NOMO-1 (cell line): ENCODE results near the gene PRKAR2B.
"Not testable (repeated sequence)": the region's sequence is repeated elsewhere in the genome, so short reads cannot be mapped to it uniquely, and the experiment has no call there.

Source experiments
- DNase-seq, 2 experiments: peaks; one replicate each; lab custom pipeline; 2025; ENCODE audit not compliant: unreplicated experiment in 2 of 2; lab: John Stamatoyannopoulos, UW

PRKAR2B gene

DNA sequence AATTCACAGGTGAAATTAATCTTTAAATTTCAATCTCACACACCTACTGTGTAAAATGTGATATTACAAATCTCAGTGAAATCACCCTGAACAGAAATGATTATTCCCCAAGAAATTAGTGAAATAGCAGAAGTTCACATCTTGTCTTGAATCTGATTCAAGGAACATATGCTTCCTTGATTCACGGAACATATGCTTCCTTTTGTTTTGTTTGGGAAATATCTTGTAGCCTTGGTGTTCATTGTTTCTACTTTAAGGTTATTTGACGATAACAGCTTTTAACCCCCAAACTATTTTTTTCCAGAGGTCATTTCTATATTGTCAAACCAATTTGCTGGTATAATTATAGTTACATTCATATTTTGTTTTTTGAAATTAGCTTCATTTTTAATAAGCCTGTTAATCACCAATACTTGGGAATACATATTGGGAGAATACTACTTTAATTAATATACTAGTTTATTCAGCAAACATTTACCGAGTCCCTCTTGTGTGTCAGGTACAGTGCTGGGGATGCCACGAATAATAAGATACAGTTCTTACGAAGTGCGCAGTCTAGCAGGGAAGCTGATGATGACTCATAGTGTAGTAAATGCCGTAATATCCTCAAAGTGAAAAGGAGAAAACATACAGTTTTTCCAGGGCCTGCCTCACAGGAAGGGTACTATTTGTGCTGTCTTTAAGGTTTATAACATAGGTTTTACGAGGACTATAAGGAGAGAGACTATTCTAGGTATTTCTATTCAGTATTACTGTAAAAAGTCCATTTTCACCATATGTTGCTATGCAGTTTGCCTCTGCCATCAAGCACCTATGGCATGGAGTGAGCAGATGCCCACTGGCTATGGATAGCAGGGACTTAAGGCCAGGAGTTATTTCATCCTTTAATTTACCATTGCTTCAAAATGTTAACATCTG is 32.5 kb downstream of the PRKAR2B start:
- DNase-seq = peak in 1 of 2 experiments; percentile 12

DNA sequence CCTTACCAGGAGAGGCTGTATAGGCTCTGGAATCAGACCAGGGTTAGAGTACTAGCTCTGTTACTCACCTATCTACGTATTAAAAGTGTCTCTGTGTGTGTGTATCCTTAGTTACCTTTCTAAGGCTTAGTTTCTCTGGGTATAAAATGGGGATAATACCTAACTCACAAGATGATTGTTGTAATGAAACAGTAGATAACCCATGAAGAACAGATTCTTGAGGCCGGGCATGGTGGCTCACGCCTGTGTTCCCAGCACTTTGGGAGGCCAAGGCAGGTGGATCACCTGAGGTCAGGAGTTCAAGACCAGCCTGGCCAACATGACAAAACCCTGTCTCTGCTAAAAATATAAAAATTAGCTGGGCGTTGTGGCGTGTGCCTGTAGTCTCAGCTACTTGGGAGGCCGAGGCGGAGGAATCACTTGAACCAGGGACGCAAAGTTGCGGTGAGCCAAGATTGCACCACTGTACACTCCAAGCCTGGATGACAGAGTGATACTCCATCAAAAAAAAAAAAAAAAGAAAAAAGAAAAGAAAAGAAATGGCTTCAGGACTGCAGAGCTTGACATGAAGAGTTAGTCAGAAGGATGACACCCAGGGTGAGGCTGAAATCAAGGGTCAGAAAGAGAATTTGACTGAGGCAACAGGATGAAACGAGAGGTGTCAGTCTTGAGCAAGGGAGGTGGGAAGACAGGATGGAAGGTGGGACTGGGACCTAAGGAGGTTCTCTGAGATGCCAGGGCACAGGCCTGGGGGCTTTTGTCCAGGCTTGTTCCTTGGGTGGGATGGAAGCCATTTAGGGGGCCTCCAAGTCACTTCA is 33.4 kb downstream of the PRKAR2B start:
- DNase-seq = no peak

DNA sequence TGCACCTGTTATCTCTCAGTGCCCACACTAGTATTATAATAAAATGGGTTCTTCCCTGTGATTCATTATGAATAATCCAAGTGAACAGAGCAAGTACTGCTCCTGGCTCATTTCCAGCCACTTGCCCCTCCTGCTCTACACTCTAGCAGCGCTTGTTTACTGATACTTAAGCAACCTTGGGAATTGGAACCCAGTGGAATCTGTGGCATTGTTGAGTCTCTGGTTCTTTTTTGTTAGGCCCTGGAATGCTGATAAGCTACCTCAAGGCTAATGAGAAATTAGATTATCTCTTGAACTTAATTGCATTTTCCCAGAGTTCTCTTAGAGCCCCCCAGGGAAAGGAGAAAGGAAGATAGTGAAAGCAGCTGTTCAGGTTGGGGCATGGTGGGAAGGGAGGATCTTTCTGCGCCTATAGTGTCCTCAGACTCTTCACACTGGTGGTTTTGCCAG is 34.0 kb downstream of the PRKAR2B start:
- no peak for DNase-seq

DNA sequence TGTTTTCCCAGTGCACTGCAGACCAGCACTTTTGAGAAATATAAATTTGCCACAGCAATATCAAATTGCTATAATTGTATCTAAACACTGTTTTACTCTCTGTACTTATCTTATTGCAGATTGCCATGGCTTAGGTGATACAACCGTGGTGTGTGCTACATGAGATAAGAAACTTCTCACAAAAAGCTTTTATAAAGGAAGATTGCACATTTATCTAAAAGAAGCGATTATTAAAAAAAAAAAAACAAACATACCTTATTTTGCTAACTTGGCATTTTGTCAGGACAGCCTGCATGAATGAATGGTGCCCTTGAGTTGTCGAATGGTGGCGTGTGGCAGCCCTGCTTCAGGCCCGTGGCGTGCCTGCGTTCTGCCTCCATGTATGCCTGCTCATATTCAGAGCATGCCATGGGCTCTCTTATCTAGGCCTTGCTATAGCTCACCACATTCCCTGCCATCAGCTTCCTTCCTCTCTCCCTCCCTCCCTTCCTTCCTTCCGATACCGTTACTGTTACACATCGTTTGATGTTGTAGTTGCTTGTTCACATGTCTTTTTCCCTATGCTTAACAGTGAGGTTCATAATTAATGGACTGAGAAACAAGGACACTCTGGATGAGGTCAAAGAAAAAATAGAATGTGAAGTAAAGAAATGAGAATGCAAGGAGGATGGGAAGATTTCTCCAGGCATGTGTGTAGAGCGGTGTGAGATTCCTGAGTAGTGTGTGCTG is 34.9 kb downstream of the PRKAR2B start:
- no peak for DNase-seq

DNA sequence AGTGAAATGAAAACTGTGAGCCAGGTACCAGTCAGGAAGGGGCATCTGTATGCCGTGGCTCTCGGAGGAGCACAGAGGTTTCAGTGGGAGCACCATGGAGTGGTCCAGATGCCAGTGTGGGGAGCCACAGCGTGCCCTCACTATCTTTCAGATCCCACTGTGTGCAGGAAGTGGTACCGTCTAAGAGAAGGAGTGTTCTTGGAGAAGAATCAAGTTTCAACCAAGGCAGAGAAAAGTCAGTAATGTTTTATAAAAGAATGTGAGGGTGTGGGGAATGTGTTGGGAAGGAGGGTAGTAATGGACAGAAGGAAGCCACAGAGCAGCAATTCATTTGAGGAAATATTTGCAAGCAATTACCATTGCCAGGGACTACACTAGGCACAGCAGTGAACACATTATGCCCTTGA is 35.6 kb downstream of the PRKAR2B start:
- no peak for DNase-seq

DNA sequence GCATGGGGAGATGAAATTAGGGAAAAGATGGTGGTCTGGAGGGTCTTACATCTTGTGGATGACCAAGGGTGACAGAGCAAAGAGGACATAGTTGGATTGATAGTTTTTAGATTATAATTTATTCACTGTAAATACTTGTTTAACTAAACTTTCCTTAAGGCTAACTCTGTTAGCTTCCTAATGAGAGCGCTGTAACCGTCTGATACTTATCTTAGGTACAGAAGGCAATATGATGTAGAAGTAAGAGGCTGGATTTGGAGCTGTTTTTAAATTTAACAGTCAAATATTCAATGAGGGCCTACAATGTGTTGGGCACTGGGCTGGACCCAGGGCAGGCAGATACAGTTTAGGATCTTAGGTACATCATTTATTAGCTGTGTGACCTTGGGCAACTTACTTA is 36.0 kb downstream of the PRKAR2B start:
- DNase-seq = no peak

DNA sequence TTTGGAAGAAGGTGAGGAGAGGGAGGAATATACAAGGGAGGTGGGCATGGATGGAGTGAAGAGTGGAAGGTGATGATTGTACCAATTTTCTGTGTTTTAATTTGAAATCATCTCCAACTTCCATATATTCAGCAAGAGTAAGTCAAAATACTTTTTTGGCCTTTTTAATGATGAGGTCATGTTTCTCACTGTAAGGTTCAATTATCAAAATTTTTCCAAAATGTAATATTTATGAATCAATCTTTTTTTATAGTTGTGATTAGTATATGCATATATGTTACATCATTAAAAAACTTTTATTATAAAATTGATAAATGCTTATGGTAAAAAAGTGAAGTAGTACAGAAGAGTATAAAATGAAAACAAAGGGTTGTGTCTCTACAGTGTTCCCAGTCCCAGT is 40.7 kb downstream of the PRKAR2B start:
- no peak for DNase-seq

DNA sequence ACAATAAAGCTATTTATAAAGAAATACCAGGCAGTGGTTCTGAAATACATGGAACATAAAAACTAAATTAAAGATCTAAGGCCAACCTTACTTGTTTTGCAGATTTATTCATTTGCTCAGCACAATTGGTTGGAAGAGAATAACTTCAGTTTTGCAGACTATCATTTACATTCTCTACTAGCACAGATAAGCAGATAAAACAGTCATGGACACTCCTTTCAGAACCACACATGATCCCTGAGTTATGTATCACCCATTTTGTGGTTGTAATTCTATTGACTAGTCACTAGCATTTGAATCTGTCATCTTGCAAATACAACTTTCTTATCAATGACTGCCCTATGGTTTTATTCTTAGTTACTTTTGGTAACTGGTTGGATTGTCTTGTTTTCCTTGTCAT is 45.1 kb downstream of the PRKAR2B start:
- DNase-seq = no peak

DNA sequence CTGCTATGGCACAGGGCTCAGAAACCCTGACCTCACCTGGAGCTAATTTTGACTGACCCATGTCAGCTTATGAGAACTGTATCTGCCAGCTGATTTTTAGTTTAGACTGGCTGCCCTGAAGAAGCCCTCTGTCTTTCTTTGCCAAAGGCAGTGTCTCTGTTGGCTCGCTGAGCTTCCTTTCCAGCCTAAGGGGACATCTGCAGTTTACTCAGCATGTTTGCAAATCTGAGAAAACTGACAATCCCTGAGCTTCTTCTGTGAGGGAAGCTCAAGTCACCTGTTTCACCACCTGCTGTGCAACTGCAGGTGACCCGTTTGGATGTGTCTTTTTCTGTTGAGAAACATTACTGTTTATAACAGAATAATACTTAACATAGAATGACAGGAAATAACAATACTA is 46.0 kb downstream of the PRKAR2B start:
- no peak for DNase-seq

DNA sequence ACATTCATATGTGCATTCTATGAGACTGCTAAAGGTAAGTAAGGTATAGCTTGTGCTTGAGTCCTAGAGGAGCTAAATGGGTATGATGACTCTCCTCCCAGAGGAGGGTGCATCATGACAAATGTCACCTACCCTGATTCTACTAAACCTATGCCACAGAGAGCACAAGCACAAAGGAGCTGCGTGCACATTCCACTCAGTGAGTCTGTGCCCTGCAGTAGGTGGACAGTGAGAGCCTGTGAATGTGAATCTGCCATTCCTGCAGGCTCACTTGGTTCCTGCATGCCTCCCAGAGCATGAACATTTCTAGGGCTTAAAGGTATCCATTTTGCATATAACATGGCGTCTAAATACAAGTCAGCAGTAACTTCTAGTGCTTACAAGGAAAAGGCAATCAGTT is 46.8 kb downstream of the PRKAR2B start:
- no peak for DNase-seq

DNA sequence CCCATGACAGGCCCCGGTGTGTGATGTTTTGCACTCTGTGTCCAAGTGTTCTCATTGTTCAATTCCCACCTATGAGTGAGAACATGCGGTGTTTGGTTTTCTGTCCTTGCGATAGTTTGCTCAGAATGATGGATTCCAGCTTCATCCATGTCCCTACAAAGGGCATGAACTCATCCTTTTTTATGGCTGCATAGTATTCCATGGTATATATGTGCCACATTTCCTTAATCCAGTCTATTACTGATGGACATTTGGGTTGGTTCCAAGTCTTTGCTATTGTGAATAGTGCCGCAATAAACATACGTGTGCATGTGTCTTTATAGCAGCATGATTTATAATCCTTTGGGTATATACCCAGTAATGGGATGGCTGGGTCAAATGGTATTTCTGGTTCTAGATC is 49.2 kb downstream of the PRKAR2B start:
- DNase-seq = not testable (repeated sequence)

DNA sequence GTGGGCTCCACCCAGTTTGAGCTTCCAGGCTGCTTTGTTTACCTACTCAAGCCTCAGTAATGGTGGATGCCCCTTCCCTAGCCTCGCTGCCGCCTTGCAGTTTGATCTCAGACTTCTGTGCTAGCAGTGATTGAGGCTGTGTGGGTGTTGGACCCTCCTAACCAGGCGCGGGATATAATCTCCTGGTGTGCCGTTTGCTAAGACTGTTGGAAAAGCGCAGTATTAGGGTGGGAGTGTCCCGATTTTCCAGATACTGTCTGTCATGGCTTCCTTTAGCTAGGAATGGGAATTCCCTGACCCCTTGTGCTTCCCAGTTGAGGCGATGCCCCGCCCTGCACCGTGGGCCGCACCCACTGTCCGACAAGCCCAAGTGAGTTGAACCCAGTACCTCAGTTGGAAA is 54.6 kb downstream of the PRKAR2B start:
- DNase-seq = not testable (repeated sequence)

DNA sequence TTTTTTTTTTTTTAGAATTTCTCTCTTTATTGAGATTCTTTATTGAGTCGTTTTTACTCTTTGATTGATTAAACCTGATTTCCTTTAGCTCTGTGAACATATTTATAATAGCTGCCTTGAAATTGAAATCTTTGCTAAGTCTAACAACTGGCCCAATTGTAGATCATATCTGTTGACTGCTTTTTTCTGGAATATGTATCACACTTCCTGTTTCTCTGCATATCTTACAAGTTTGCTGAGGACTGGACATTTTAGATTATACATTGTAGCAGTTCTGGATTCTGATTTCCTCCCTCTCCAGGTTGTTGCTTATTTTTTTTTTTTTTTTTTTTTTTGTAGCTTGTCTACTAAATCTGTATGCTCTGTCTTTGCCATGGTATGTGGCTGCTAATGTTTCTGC is 56.3 kb downstream of the PRKAR2B start:
- DNase-seq = no peak

DNA sequence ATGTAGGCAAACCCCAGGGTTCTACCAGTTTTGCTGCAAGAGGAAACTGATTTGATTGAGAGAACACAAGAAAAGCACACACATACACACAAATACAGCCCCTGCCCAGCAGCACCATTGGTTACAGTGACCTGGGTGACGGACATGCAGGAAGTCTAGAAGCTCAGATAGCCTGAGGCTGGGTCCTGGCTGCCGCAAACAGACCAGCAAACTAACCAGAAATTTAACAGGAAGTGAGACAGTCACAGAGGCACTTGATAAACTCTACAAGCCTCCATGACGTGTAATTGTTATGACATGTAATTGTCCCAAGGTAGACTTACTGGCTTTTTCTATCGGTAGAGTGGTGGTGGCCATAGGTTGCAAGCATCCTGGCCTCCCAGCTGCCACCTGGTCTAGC is 58.9 kb downstream of the PRKAR2B start:
- peak; percentile 36 to 53 for DNase-seq

DNA sequence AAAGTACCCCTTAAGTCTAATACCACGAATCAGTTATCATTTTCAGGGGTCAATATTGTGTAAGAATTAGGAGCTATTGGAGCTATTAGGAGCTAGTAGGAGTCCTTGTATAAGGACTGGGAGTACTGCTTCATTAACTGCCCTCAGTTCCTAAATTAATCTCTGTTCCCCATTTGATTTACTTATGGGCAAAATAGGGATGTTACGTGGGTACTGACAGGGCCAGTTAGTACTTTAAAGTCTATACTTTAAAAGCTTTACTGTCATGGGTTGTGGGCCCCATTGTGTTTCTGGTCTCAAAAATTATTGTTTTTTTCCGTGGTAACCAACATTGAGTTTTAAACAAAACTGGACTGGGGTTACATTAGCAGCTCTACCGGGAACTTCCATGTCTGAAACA is 60.3 kb downstream of the PRKAR2B start:
- no peak for DNase-seq

DNA sequence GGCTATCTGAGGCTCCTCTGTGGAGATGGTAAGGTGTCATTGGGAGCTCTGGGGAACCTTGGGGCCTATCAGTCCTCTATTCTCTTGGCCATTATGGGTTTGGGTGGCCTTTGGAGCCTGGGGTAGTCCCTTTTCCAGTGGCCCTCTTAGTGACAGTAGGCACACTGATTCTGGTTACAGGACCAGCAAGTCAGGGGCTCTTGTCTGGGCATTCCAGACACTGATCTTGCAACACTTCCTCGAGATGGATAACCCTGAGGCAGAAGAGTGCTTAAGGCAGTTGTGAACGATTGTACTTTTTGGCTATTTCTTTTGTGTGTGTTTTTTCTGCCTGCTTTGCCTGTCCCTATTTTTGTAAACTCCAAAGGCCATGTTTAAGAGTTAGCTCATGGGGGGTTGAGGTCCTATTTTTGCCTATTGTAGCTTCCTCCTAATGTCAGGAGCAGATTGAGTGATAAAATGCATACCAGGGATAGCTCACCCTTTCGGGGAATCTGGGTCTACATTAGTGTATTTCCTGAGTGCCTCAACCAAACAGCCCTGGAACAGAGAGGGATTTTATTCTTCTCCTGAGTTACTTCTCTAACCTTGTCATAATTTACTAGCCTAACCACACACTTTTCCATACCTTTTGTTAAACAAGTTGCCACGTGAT is 61.2 kb downstream of the PRKAR2B start:
- no peak for DNase-seq

DNA sequence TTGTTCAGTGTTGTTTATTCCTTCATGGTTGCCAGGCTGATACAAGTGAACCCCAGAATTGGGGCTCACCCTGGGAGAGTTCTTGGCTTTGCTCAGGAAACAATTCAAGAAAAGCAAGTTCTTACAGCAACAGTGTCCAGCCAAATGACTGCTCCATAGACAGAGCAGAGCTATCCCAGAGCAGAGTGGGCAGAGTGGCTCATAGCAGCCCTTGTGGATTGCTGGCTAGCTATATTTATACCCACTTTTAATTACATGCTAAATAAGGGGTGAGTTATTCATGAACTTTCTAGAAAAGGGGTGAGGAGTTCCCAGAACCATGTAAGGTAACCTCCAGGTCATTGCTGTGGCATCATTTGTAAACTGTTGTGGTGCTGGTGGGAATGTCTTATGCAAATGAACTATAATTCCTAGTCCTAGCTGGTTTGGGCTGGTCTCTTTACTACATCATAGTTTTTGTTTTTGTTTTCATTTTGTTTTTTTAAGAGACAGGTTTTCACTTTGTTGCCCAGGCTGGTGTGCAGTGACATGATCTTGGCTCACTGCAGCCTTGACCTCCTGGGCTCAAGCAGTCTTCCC is 64.4 kb downstream of the PRKAR2B start:
- no peak for DNase-seq

DNA sequence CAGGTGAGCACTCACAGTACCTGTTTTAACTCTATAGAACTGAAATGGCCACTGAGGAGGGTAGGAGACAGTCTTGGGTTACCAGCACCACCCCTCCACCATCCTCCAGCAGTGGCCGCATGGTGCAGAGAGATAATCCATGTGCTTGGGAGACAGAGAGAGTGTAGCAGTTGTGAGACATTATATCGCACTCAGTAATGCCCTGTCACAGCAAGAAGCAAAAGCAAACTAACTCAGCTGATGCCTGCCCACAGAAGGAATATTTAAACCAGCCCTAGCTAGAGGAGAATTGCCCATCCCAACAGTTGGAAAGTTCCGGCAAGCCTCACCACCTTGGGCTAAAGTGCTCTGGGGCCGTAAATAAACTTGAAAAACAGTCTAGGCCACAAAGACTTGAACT is 65.5 kb downstream of the PRKAR2B start:
- no peak for DNase-seq

DNA sequence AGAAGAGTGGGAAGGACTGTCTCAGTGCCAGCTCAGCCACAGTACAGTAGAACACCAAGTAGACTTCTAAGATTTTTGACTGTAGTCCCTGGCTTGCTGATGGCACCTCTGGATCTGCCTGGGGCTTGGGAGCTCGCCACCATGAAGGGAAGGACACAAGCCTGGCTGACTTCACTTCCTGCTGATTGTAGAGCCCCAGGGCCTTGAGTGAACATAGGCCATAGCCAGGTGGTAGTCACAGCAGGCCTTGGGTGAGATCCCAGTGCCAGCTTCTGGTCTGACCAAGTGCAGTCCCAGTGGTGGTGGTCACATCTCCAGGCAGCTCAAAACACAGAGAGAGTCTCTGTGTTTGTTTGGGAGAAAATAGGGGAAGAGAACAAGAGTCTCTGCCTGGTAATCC is 66.7 kb downstream of the PRKAR2B start:
- no peak for DNase-seq

DNA sequence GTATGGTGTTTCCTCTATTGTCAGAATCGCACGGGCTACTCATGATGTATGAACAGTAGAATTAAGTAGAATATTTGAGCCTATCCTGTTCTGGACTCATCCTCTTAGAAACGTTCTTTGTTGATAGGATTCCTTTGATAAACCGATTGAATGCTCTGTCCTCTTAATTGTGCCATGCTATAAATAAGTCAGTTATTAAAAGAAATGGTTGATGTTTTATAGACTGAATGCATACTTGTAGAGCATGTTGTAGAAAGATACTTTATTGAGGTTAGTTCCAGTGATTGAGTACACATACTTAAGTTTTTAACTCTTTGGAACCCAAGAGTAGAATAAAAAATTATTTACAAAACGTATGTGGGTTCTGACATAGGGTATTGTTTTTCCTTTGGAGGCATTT is 69.4 kb downstream of the PRKAR2B start:
- no peak for DNase-seq
